Sigmoid colon (tissue), 7 donors: ENCODE data around the gene PCNX3. TPM values are rescaled to one million over a fixed set of nuclear protein-coding genes. Genes with fewer than 3 reads are reported as not detected.

ENCODE experiments used
- DNase-seq: peaks from one replicate; pipeline ENCODE4 v3.0.0-alpha.2; 2019
- H3K27ac ChIP-seq, 4 donors: fragments of 200-600 bp; sonication (generic); one replicate each; pipeline ENCODE4 v1.5.1; 2016 to 2019; ENCODE audit warnings: mild to moderate bottlenecking in 1 of 4
- H3K27me3 ChIP-seq, 3 donors: fragments of 200-600 bp; sonication (generic); one replicate each; pipeline ENCODE4 v1.5.1; 2019; ENCODE audit warnings: mild to moderate bottlenecking in 1 of 3
- H3K36me3 ChIP-seq, 4 donors: fragments of 200-600 bp; sonication (generic); one replicate each; pipeline ENCODE4 v1.5.1; 2016 to 2019
- H3K4me1 ChIP-seq, 4 donors: fragments of 200-600 bp; sonication (generic); one replicate each; pipeline ENCODE4 v1.5.1; 2017 to 2019
- H3K4me3 ChIP-seq, 4 donors: fragments of 200-600 bp; sonication (generic); one replicate each; pipeline ENCODE4 v1.5.1; 2017 to 2019; ENCODE audit warnings: mild to moderate bottlenecking in 2 of 4, moderate library complexity in 1 of 4
- H3K9me3 ChIP-seq, 4 donors: fragments of 200-600 bp in 3 of 4; sonication (generic) in 3 of 4; one replicate each; pipeline versions ENCODE4 v1.5.1 to v1.6.1; 2013 to 2019
- EP300 ChIP-seq, 4 donors: sonication (generic); formaldehyde crosslinking; IDR thresholded peaks; one replicate each; pipeline ENCODE4 v1.6.1; 2017; ENCODE audit warnings: antibody characterized with exemption in 4 of 4
- POLR2A ChIP-seq, 2 donors: fragments of 450-650 bp; IDR thresholded peaks; one replicate each; pipeline ENCODE4 v1.6.1; 2016; ENCODE audit warnings: antibody characterized with exemption in 2 of 2, mild to moderate bottlenecking in 2 of 2, moderate library complexity in 2 of 2
- POLR2AphosphoS5 ChIP-seq, 4 donors: sonication (generic); formaldehyde crosslinking; IDR thresholded peaks; one replicate each; pipeline ENCODE4 v1.6.1; 2017; ENCODE audit warnings: antibody characterized with exemption in 4 of 4
- WGBS, 2 donors: extraction: QIAGEN DNeasy Blood & Tissue Kit; methylation state at CpG; one replicate each; pipeline ENCODE4 v1.1.7; 2013; 5-methylcytosine and 5-hydroxymethylcytosine counted together
- intact Hi-C: fragments of 100-400 bp; cut with DNase I; formaldehyde crosslinking; loops from one replicate; pipeline ENCODE4 v1.15.1; 2023
- polyA plus RNA-seq, 3 donors: library from polyadenylated mRNA; stranded (reverse); fragments of 200-250 nt; gene quantifications; one replicate each; pipeline ENCODE4 v1.2.3, GENCODE V29; 2013
- total RNA-seq, 4 donors: library from RNA; depleted of rRNA; stranded (reverse); fragments of >200 nt; gene quantifications; one replicate each; pipeline ENCODE4 v1.1.0, GENCODE V29; 2016
- TF ChIP-seq, protein P1 (sequence below), 4 experiments: fragments of 450-650 bp in 3 of 4; fragments of 200-600 bp in 1 of 4; IDR thresholded peaks; one replicate each; pipeline ENCODE4 v1.5.1; 2016 to 2019; ENCODE audit warnings: antibody characterized with exemption in 4 of 4, mild to moderate bottlenecking in 3 of 4, moderate library complexity in 2 of 4
- donor health status: healthy with polysubstance abuse.
- donor health status: Bipolar disorder and iron deficiency.
- donor health status: healthy.

Gene PCNX3
- total and polyA plus RNA-seq, 7 donors, result 6.0 to 35.0 (median 11.0) TPM

- Histone ChIP-seq H3K27me3 (no peaks in the 10 kb centered on the region), H3K4me1 (peaks cover 0 to 40% (median 37%) of the 10 kb centered on the region in 4 donors), H3K27ac (peak overlapping the region; percentile 94 to 100 (median 98)), H3K4me3 (peak overlapping the region; percentile 78 to 97 (median 80)), H3K9me3 (no peaks in the 10 kb centered on the region), H3K36me3 (peaks cover 32 to 43% (median 35%) of the 10 kb centered on the region in 4 donors)
- TF ChIP-seq EP300 (IDR thresholded peaks at IDR 0.05) (no peak), POLR2A (IDR thresholded peaks at IDR 0.05) (no peak), POLR2AphosphoS5 (IDR thresholded peaks at IDR 0.05) (no peak)
- TF ChIP-seq, protein P1, sequence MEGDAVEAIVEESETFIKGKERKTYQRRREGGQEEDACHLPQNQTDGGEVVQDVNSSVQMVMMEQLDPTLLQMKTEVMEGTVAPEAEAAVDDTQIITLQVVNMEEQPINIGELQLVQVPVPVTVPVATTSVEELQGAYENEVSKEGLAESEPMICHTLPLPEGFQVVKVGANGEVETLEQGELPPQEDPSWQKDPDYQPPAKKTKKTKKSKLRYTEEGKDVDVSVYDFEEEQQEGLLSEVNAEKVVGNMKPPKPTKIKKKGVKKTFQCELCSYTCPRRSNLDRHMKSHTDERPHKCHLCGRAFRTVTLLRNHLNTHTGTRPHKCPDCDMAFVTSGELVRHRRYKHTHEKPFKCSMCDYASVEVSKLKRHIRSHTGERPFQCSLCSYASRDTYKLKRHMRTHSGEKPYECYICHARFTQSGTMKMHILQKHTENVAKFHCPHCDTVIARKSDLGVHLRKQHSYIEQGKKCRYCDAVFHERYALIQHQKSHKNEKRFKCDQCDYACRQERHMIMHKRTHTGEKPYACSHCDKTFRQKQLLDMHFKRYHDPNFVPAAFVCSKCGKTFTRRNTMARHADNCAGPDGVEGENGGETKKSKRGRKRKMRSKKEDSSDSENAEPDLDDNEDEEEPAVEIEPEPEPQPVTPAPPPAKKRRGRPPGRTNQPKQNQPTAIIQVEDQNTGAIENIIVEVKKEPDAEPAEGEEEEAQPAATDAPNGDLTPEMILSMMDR (IDR thresholded peaks at IDR 0.05), result no peak
- no peak for DNase-seq
- intact Hi-C loops, result loop anchor here (1.0 kb wide), 1 partner anchor 9 kb away; no protein-coding TSS in a partner anchor
- 1% methylated on average over 29 of the region's 29 CpGs for WGBS, 2 donors
Measured at GRCh38 chr11:65662247-65662798, 46.7 kb downstream of the PCNX3 start.

GRCh38 chr11:65662799-65663638 is 47.4 kb downstream of the PCNX3 start, which contains the start of gene RELA:
TSS of gene RELA (minus strand) at chr11:65662916. CDS start at chr11:65662832, 84 bp downstream.
- TF ChIP-seq POLR2A (IDR thresholded peaks at IDR 0.05) (peak; percentile 92 to 93), EP300 (IDR thresholded peaks at IDR 0.05) (peak in 1 of 4 donors; percentile 19), POLR2AphosphoS5 (IDR thresholded peaks at IDR 0.05) (peak; percentile 85 to 91 (median 86))
- TF ChIP-seq, protein P1 (IDR thresholded peaks at IDR 0.05), result no peak
- intact Hi-C loops, result loop anchor here (1.0 kb wide), 1 partner anchor 10 kb away; no protein-coding TSS in a partner anchor
- WGBS, 2 donors, result 0 to 1% methylated on average over 91 of the region's 91 CpGs
- Histone ChIP-seq H3K4me1 (peaks cover 0 to 40% (median 37%) of the 10 kb centered on the region in 4 donors), H3K27ac (peak within 1 kb of the TSS; percentile 94 to 100 (median 98)), H3K36me3 (peaks cover 25 to 36% (median 28%) of the 10 kb centered on the region in 4 donors), H3K27me3 (no peaks in the 10 kb centered on the region), H3K9me3 (no peaks in the 10 kb centered on the region), H3K4me3 (peak within 1 kb of the TSS; percentile 78 to 97 (median 80))
- DNase-seq, result peak; percentile 98

DNA sequence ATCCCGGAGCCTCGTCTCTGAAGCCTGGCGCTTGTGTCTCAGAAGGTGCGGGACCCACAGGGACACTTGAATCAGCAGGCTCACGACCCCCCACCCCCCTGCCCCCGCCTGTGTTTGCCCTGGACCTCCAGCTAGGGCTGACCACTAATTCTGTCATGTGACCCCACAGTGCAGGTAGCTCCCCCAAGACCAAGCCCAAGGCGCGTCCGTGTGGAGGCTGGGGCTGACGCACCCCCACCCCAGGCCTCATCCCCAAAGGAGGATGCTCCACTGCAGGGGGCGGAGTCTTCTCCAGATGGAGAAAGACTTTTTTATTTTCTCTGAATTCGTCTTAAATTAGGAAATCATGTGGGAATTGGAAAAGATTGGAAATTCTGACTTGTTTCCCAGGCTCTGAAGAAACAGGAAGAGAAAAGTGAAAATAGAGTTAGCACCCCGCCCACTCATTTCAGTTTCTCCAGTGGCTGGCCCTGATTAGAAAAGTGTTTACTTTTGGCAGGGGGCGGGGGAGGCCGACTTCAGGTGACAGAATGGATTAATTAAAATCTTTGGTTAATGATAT is 48.1 kb downstream of the PCNX3 start:
- DNase-seq, result peak; percentile 92
- Histone ChIP-seq H3K9me3 (no peaks in the 10 kb centered on the region), H3K27me3 (no peaks in the 10 kb centered on the region), H3K4me1 (peaks cover 0 to 40% (median 37%) of the 10 kb centered on the region in 4 donors), H3K4me3 (peak overlapping the region; percentile 78 to 97 (median 80)), H3K36me3 (peaks cover 19 to 29% (median 21%) of the 10 kb centered on the region in 4 donors), H3K27ac (peak overlapping the region; percentile 94 to 100 (median 98))
- 1% methylated on average over 15 of the region's 15 CpGs for WGBS, 2 donors
- intact Hi-C loops, result no loop called here
- TF ChIP-seq POLR2AphosphoS5 (IDR thresholded peaks at IDR 0.05) (peak; percentile 4 to 68 (median 62)), EP300 (IDR thresholded peaks at IDR 0.05) (no peak)

DNA sequence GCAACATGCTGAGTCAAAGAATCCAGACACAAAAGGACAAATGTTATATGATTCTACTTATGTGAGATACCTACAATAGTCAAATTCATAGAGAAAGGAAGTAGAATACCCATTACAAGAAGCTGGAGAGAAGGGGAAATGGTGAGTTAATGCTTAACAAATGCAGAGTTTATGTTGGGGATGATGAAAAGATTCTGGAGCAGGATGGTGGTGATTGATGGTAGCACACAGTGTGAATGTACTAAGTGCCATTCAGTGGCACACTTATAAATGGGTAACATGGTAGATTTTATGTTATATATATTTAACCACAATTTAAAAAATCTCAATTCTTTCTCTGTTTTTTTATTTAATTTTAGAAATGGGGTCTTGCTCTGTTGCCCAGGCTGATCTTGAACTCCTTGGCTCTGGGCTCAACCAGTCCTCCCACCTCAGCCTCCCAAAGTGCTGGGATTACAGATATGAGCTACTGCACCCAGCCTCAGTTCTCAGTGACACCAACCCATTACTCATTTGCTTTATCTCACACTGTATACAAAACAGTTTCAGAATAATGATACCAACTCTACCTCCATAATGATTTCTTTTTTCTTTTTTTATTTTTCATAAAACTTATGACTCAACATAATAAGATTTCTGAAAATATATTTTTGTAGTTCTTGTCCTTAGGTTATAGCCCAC is 56.7 kb downstream of the PCNX3 start:
- H3K27ac ChIP-seq, result no peak overlapping the region
- H3K27me3 ChIP-seq, result no peaks in the 10 kb centered on the region
- intact Hi-C loops, result no loop called here
- H3K4me1 ChIP-seq, result no peaks in the 10 kb centered on the region
- H3K4me3 ChIP-seq, result no peak overlapping the region
- DNase-seq, result no peak
- TF ChIP-seq POLR2A (IDR thresholded peaks at IDR 0.05), result no peak
- TF ChIP-seq POLR2AphosphoS5 (IDR thresholded peaks at IDR 0.05), result no peak
- TF ChIP-seq, protein P1 (IDR thresholded peaks at IDR 0.05), result no peak
- TF ChIP-seq EP300 (IDR thresholded peaks at IDR 0.05), result no peak
- H3K36me3 ChIP-seq, result no peaks in the 10 kb centered on the region
- no peaks in the 10 kb centered on the region for H3K9me3 ChIP-seq
